Activated T-cell treated with anti-CD3 and anti-CD28 coated beads for 24 hours (primary cell): ENCODE results near the gene PDYN.

Experiments
- DNase-seq: peaks from one replicate; pipeline ENCODE4 v3.0.0-alpha.2; 2020; ENCODE audit warnings: low read depth

Gene PDYN

GRCh38 chr20:1994627-1995026 lies 769 bp upstream of the PDYN start:
- no peak for DNase-seq

GRCh38 chr20:1992359-1993110 lies 1.3 kb downstream of the PDYN start:
- DNase-seq: no peak

- no peak for DNase-seq
Observed at GRCh38 chr20:1987826-1988225, 6.0 kb downstream of the PDYN start.

- DNase-seq: no peak
Observed at GRCh38 chr20:1983301-1983700, 10.6 kb downstream of the PDYN start.

- no peak for DNase-seq
Observed at GRCh38 chr20:1982686-1983085, 11.2 kb downstream of the PDYN start.

- no peak for DNase-seq
Observed at GRCh38 chr20:1979106-1979778, 14.6 kb downstream of the PDYN start.

GRCh38 chr20:1975291-1975690 lies 18.6 kb downstream of the PDYN start:
- no peak for DNase-seq

- DNase-seq: no peak
Observed at GRCh38 chr20:1973601-1974440, 20.0 kb downstream of the PDYN start.

- no peak for DNase-seq
Observed at GRCh38 chr20:1971893-1972586, 21.8 kb downstream of the PDYN start.

GRCh38 chr20:1968964-1969363 lies 24.9 kb downstream of the PDYN start:
- DNase-seq: no peak

- DNase-seq: peak; percentile 81
Observed at GRCh38 chr20:1965520-1966351, 28.1 kb downstream of the PDYN start.

GRCh38 chr20:1964659-1965405 lies 29.0 kb downstream of the PDYN start:
- DNase-seq: no peak

- DNase-seq: no peak
Observed at GRCh38 chr20:1964061-1964460, 29.8 kb downstream of the PDYN start.

GRCh38 chr20:1961374-1961773 lies 32.5 kb downstream of the PDYN start:
- no peak for DNase-seq

- DNase-seq: no peak
Observed at GRCh38 chr20:1959156-1959555, 34.7 kb downstream of the PDYN start.

GRCh38 chr20:1958426-1958825 lies 35.4 kb downstream of the PDYN start:
- DNase-seq: no peak

GRCh38 chr20:1955217-1955616 lies 38.6 kb downstream of the PDYN start:
- DNase-seq: no peak

- DNase-seq: no peak
Observed at GRCh38 chr20:1953621-1954020, 40.2 kb downstream of the PDYN start.

GRCh38 chr20:1952737-1953530 lies 40.9 kb downstream of the PDYN start:
- DNase-seq: no peak
